ENCODE measurements around the gene FDCSP. TPM values are rescaled to one million over a fixed set of nuclear protein-coding genes. Genes with fewer than 3 reads are reported as not detected.
"Not testable (repeated sequence)": the region's sequence is repeated elsewhere in the genome, so short reads cannot be mapped to it uniquely, and the experiment has no call there.

FDCSP gene
- total RNA-seq (2014; rRNA removed; shearing (Covaris generic)): 0.45 and 3.6 TPM in 2 replicates

GRCh38 chr4:70225824-70226223, at the start of gene FDCSP:
TSS of gene FDCSP (plus strand) at chr4:70226124. CDS start at chr4:70231195, 5,071 bp downstream.
- DNase-seq (ENCODE audit: low spot score): no peak

- no peak for DNase-seq (ENCODE audit: low spot score)
These were observed 48.8 kb upstream of the FDCSP start for GRCh38 chr4:70177090-70177489.

GRCh38 chr4:70178075-70178660, 47.8 kb upstream of the FDCSP start:
- no peak for DNase-seq (ENCODE audit: low spot score)

GRCh38 chr4:70179811-70180210, 46.1 kb upstream of the FDCSP start:
- DNase-seq (ENCODE audit: low spot score): no peak

- no peak for DNase-seq (ENCODE audit: low spot score)
These were observed 44.1 kb upstream of the FDCSP start for GRCh38 chr4:70181864-70182263.

- no peak for DNase-seq (ENCODE audit: low spot score)
These were observed 43.3 kb upstream of the FDCSP start for GRCh38 chr4:70182517-70183167.

- peak; percentile 75 for DNase-seq (ENCODE audit: low spot score)
These were observed 42.6 kb upstream of the FDCSP start for GRCh38 chr4:70183168-70183939.

- no peak for DNase-seq (ENCODE audit: low spot score)
These were observed 42.0 kb upstream of the FDCSP start for GRCh38 chr4:70183940-70184246.

- no peak for DNase-seq (ENCODE audit: low spot score)
These were observed 38.7 kb upstream of the FDCSP start for GRCh38 chr4:70187216-70187615.

- no peak for DNase-seq (ENCODE audit: low spot score)
These were observed 35.3 kb upstream of the FDCSP start for GRCh38 chr4:70190579-70190978.

- no peak for DNase-seq (ENCODE audit: low spot score)
These were observed 34.3 kb upstream of the FDCSP start for GRCh38 chr4:70191647-70192046.

GRCh38 chr4:70192895-70193294, 33.0 kb upstream of the FDCSP start:
- no peak for DNase-seq (ENCODE audit: low spot score)

GRCh38 chr4:70195425-70195824, 30.5 kb upstream of the FDCSP start, which contains the start of gene ODAM:
TSS of gene ODAM (plus strand) at chr4:70195725. CDS start at chr4:70196544, 819 bp downstream.
- no peak for DNase-seq (ENCODE audit: low spot score)

GRCh38 chr4:70196857-70197256, 29.1 kb upstream of the FDCSP start:
- DNase-seq (ENCODE audit: low spot score): no peak

GRCh38 chr4:70197842-70198241, 28.1 kb upstream of the FDCSP start:
- no peak for DNase-seq (ENCODE audit: low spot score)

GRCh38 chr4:70203601-70204000, 22.3 kb upstream of the FDCSP start:
- no peak for DNase-seq (ENCODE audit: low spot score)

- DNase-seq (ENCODE audit: low spot score): not testable (repeated sequence)
These were observed 13.2 kb upstream of the FDCSP start for GRCh38 chr4:70212752-70213151.

GRCh38 chr4:70216109-70216508, 9.8 kb upstream of the FDCSP start:
- not testable (repeated sequence) for DNase-seq (ENCODE audit: low spot score)

GRCh38 chr4:70216550-70216949, 9.4 kb upstream of the FDCSP start:
- not testable (repeated sequence) for DNase-seq (ENCODE audit: low spot score)

- not testable (repeated sequence) for DNase-seq (ENCODE audit: low spot score)
These were observed 4.5 kb upstream of the FDCSP start for GRCh38 chr4:70221389-70221788.

GRCh38 chr4:70221818-70222217, 4.1 kb upstream of the FDCSP start:
- DNase-seq (ENCODE audit: low spot score): not testable (repeated sequence)

GRCh38 chr4:70236125-70236524, 10.2 kb downstream of the FDCSP start:
- DNase-seq (ENCODE audit: low spot score): no peak
